GM12875 (cell line): ENCODE data around the gene RASGRF2.

Source experiments
- H3K4me3 ChIP-seq: one replicate; pipeline ENCODE4 v1.5.1; 2011; ENCODE audit warnings: low read depth, low read length, control low read depth
- TF ChIP-seq, protein P1 (sequence below): IDR thresholded peaks from 2 replicates; pipeline ENCODE4 v1.5.1; 2011; ENCODE audit warnings: low read depth, mild to moderate bottlenecking, control low read depth, inconsistent platforms, low read length, moderate library complexity, borderline replicate concordance; ENCODE audit not compliant: insufficient read depth

RASGRF2 gene

GRCh38 chr5:80982093-80982492 is 21.9 kb downstream of the RASGRF2 start:
- no peak overlapping the region for H3K4me3 ChIP-seq
- TF ChIP-seq, protein P1, sequence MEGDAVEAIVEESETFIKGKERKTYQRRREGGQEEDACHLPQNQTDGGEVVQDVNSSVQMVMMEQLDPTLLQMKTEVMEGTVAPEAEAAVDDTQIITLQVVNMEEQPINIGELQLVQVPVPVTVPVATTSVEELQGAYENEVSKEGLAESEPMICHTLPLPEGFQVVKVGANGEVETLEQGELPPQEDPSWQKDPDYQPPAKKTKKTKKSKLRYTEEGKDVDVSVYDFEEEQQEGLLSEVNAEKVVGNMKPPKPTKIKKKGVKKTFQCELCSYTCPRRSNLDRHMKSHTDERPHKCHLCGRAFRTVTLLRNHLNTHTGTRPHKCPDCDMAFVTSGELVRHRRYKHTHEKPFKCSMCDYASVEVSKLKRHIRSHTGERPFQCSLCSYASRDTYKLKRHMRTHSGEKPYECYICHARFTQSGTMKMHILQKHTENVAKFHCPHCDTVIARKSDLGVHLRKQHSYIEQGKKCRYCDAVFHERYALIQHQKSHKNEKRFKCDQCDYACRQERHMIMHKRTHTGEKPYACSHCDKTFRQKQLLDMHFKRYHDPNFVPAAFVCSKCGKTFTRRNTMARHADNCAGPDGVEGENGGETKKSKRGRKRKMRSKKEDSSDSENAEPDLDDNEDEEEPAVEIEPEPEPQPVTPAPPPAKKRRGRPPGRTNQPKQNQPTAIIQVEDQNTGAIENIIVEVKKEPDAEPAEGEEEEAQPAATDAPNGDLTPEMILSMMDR: no peak

GRCh38 chr5:80985600-80986228 is 25.6 kb downstream of the RASGRF2 start:
- TF ChIP-seq, protein P1: no peak
- H3K4me3 ChIP-seq: no peak overlapping the region

DNA sequence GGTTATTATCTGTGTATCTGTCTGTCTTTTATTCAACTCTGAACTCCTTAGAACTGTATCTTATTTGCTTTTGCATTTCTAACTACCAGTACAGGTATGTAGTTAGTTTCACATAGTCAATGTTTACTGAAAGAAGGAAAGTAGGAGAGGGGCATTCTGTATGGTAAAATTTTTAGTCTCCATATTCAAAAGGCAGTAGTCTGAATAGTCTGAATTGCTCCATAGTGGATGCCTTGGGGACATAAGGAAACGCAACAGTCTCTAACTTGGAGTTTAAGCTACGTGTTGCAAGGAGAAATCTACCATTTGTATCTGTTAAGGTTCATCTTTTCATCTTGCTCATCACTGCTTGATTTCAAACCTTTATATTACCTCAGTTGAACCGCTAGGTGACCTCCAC is 26.2 kb downstream of the RASGRF2 start:
- no peak overlapping the region for H3K4me3 ChIP-seq
- TF ChIP-seq, protein P1: no peak

DNA sequence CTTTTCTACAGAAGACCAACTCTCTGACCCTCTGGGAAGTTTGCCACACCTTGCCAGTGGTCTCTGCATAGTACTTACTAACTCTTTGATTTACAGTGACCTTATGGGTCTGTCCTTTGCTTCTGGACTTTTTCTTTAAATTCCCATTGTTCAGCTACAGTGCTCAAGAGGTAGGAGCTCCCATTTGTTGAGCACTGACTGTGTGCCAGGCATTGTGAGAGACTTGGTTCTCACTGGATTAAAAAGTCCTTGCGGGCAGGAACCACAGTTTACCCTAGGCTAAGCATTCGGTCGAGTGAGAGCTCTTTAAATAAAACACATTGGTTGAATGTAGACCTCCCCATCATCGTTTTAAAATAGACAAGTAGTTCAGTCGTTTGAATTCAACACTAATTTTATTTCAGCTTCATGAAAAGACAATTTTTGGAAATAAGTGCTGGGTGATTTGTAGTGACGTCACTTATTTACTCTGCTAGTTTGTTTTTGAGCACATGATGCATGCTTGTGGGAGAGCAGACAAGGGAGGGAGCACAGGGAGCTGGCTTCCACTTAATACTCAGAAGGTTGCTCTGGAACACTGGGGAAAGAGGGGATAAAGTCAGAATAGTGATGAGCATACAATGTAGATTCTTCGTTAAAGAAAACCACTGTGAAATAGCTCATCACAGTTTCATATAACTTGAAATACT is 27.1 kb downstream of the RASGRF2 start:
- TF ChIP-seq, protein P1: no peak
- no peak overlapping the region for H3K4me3 ChIP-seq

DNA sequence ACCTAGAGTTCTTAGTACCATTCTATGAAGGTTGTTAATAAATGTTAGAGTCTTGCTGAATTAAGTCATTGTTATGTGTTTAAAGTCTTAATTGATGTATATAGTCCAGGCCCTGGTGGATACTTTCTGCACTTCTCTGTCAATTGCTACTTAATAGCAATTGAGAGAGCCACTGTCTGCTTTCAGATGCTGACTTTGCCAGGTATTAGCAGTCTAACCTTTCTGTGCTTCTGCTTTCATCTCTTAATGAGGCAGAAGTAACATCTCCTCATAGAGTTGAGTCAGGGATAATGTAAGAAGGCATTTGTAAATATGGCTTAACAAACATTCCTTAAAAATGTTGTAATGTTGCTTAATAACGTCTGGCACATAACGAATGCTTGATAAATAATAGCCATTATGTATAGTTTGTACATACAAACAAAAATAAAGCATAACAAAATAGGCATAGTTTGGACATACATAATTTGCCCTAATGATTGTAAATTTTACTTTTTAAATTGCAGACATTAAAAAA is 28.3 kb downstream of the RASGRF2 start:
- no peak overlapping the region for H3K4me3 ChIP-seq
- TF ChIP-seq, protein P1: no peak

- TF ChIP-seq, protein P1: no peak
- H3K4me3 ChIP-seq: no peak overlapping the region
Observed at GRCh38 chr5:80989883-80990282, 29.7 kb downstream of the RASGRF2 start.

DNA sequence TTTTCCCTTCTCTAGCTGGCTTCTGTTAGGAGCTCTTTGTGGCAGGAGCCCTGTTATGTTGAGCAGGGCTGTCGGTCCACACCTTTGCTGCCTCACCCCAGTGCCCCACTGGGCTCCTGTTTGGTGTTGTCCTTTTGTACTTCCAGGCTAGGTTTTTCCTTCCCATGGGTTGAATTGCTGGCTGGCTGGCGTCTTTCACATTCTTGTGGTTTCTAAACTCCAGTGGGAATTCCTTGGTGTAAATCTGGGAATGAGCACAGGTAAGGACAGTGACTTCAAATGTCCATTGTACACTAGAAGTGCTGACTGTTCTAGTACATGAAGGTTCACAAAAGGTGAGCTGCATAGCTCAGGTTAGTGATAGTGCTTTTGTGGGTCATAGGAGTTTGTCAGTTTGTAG is 30.4 kb downstream of the RASGRF2 start:
- H3K4me3 ChIP-seq: no peak overlapping the region
- TF ChIP-seq, protein P1: no peak
